ENCODE measurements around the gene MCM9. TPM values are rescaled to one million over a fixed set of nuclear protein-coding genes. Genes with fewer than 3 reads are reported as not detected.
A peak's percentile ranks its signal among the peaks of the same experiment; 100 is the strongest.

MCM9 gene
- total and polyA plus RNA-seq, 2 of the 4 experiments (the other 2 are of a cell fraction): 3.5 to 7.2 TPM

DNA sequence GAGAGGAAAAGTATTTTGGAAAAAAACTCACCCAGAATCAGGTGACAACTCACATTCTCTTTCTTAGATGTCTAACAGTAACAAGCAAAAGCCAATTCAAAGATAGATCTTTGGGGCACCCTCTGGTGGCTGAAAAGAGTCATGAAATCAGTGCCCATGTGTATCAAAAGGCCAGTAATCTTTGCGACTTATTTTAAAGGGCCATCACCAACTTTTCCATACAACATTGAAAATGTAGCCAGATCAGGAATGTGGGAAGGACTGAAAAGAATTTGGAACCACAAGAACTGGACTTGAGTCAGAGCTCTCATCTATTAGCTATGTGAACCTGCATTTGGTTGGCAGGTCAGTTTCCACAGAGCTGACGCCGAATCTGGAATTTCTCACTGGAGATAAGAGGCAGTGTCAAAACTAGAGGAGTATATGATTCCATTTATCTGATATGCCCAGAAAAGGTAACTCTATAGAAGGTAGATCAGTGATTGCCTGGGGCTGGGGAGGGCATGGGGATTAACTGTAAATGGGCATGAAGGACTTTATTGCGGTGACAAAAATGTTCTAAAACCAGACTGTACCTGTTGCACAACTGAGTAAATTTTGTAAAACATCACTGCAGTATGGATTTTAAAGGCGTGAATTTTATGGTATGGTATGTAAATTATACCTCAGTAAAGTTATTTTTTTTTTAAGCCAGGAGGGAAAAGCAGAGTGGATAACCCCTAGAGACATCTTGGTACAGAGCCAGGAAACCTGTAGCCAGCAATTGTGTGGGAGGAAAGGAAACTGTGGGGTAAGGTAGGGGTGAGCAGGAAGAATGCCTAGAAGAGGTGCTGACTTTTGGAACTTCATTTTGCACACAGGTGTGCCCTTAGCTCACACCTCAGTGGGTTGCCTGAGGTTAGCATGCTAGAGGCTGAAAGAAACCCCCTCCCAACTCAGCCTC lies 158.1 kb downstream of the MCM9 start:
- H2AK5ac ChIP-seq (ENCODE audit: low read depth, low read length): no peak overlapping the region
- H3K27me3 ChIP-seq (ENCODE audit: control insufficient read depth, insufficient read depth, low read length): peaks cover 4% of the 10 kb centered on the region
- no peak overlapping the region for H3K9ac ChIP-seq (ENCODE audit: low read depth, low read length)
- intact Hi-C loops (cut with micrococcal nuclease) (loop anchor here (1.0 to 5.0 kb wide), 5 partner anchors 70 to 493 kb away; no protein-coding TSS in a partner anchor), in situ Hi-C loops (cut with MboI; ENCODE audit: low sequenced_read_pairs) (loop anchor here (10.0 kb wide), 1 partner anchor 492 kb away; no protein-coding TSS in a partner anchor), dilution Hi-C loops (cut with HindIII; ENCODE audit: low sequenced_read_pairs, unreplicated experiment) (no loop called here)
- H2BK20ac ChIP-seq (ENCODE audit: low read depth, low read length): no peak overlapping the region
- H3K4me3 ChIP-seq (ENCODE audit: insufficient read depth, low read depth, low read length): no peak overlapping the region
- H2AFZ ChIP-seq (replicated peaks; ENCODE audit: low read length, poor library complexity): no peak overlapping the region
- H3K4me1 ChIP-seq (ENCODE audit: control insufficient read depth, insufficient read depth, low read length): peaks cover 4% of the 10 kb centered on the region; the same call in 1 of the 2 replicates
- no peaks in the 10 kb centered on the region for H3K36me3 ChIP-seq (ENCODE audit: control insufficient read depth, insufficient read depth, low read length)
- H3K14ac ChIP-seq (replicated peaks; ENCODE audit: low read depth, low read length): no peak overlapping the region
- H2AK9ac ChIP-seq (replicated peaks; ENCODE audit: low read depth, low read length, poor library complexity): no peak overlapping the region
- no peak overlapping the region for H4K8ac ChIP-seq (ENCODE audit: low read depth in 2 of 2, low read length in 2 of 2)
- peak; percentile 87 for ATAC-seq (ENCODE audit: low read depth)
- H3K4ac ChIP-seq (ENCODE audit: low read depth, low read length): no peak overlapping the region
- DNase-seq: peak; percentile 79
- H4K91ac ChIP-seq (ENCODE audit: insufficient read depth, low read depth, low read length): no peak overlapping the region
- H2BK120ac ChIP-seq (ENCODE audit: low read depth, low read length): no peak overlapping the region
- no peak overlapping the region for H3K23ac ChIP-seq (ENCODE audit: low read depth, low read length)
- no peak overlapping the region for H3K4me2 ChIP-seq (ENCODE audit: low read depth, low read length)
- ChIA-PET CTCF (interaction anchor here (1.0 to 2.0 kb wide), 3 partner anchors 11 to 137 kb away, joined by 3 to 6 read pairs (median 4); no protein-coding TSS in a partner anchor), POLR2A (ENCODE audit: unreplicated experiment) (no interaction called here)
- no peak overlapping the region for H2BK15ac ChIP-seq (ENCODE audit: low read depth, low read length)
- no peak overlapping the region for H3K56ac ChIP-seq (ENCODE audit: extremely low read depth, insufficient read depth, low read length)
- H3K79me1 ChIP-seq (ENCODE audit: low read depth in 1 of 2, low read length in 2 of 2): no peaks in the 10 kb centered on the region
- TF ChIP-seq SMC3 (IDR thresholded peaks at IDR 0.05; ENCODE audit: low read depth, low read length) (peak; percentile 90), CTCF (conservative IDR thresholded peaks at IDR 0.05; ENCODE audit: low read depth, low read length) (peak; percentile 73), RAD21 (IDR thresholded peaks at IDR 0.05; ENCODE audit: low read length) (peak; percentile 72), RCOR1 (IDR thresholded peaks at IDR 0.05; ENCODE audit: insufficient replicate concordance, low read length) (no peak)
- no peak overlapping the region for H3K18ac ChIP-seq (ENCODE audit: low read depth, low read length)
- no peaks in the 10 kb centered on the region for H3K9me1 ChIP-seq (ENCODE audit: insufficient read depth, low read length)
- WGBS, 2 experiments (ENCODE audit: extremely low coverage in 2 of 2, insufficient read length in 1 of 2): no CpG with 5 or more reads among the region's 5 CpGs
- H4K20me1 ChIP-seq (ENCODE audit: insufficient read depth, low read length): no peaks in the 10 kb centered on the region
- H3K27ac ChIP-seq (ENCODE audit: insufficient read depth, low read length): no peak overlapping the region
- H4K5ac ChIP-seq (ENCODE audit: low read depth, low read length): no peak overlapping the region
- no TSS peak for BruUV-seq (replicated peaks)
- H3K9me3 ChIP-seq (ENCODE audit: control insufficient read depth, insufficient read depth, low read length): no peaks in the 10 kb centered on the region
- no peak overlapping the region for H2BK5ac ChIP-seq (ENCODE audit: low read depth, low read length, poor library complexity, severe bottlenecking)

Measured in IMR-90 (cell line).